ENCODE results near the gene LYRM2.

GRCh38 chr6:89670935-89671565 lies 32.5 kb upstream of the LYRM2 start:
- TF ChIP-seq CTCF (IDR thresholded peaks at IDR 0.05; ENCODE audit: poor library complexity) (no peak), EZH2phosphoT487 (IDR thresholded peaks at IDR 0.05; ENCODE audit: low read depth, severe bottlenecking, unreplicated experiment) (no peak), EZH2 (IDR thresholded peaks at IDR 0.05; ENCODE audit: borderline replicate concordance) (no peak)

Data from hepatocyte (in vitro differentiated cells).